HCT116 (cell line): ENCODE results near the gene DCP1A.

ENCODE experiments used
- ATF3 ChIP-seq: IDR thresholded peaks from 2 replicates; pipeline ENCODE4 v1.6.1; 2012
- CTCF ChIP-seq, 3 experiments: fragments of 200-600 bp in 1 of 3; sonication (generic) in 1 of 3; IDR thresholded peaks in 2 of 3; conservative IDR thresholded peaks in 1 of 3; 2 replicates each; pipeline ENCODE4 v1.5.1; 2012 to 2017; ENCODE audit warnings: low read depth in 2 of 3, low read length in 2 of 3, antibody characterized with exemption in 1 of 3, borderline replicate concordance in 1 of 3, control low read depth in 1 of 3, mild to moderate bottlenecking in 1 of 3, mixed read lengths in 1 of 3, mixed run types in 1 of 3, moderate library complexity in 1 of 3; ENCODE audit not compliant: insufficient read depth in 1 of 3
- EZH2 ChIP-seq: fragments of 200-600 bp; sonication (generic); IDR thresholded peaks from 2 replicates; pipeline ENCODE4 v1.6.1; 2017; ENCODE audit warnings: antibody characterized with exemption, mixed run types
- POLR2A ChIP-seq: IDR thresholded peaks from 2 replicates; pipeline ENCODE4 v1.7.0; 2011; ENCODE audit warnings: borderline replicate concordance; ENCODE audit not compliant: insufficient read depth, insufficient read length; ENCODE audit errors: extremely low read depth
- POLR2AphosphoS5 ChIP-seq: IDR thresholded peaks from 2 replicates; pipeline ENCODE4 v1.6.1; 2011; ENCODE audit warnings: mild to moderate bottlenecking, low read depth, low read length, moderate library complexity
- YY1 ChIP-seq: IDR thresholded peaks from 2 replicates; pipeline ENCODE4 v1.6.1; 2011; ENCODE audit warnings: low read length, low read depth, moderate library complexity, mild to moderate bottlenecking; ENCODE audit not compliant: insufficient replicate concordance; ENCODE audit errors: extremely low read depth
- ZBTB33 ChIP-seq: IDR thresholded peaks from 2 replicates; pipeline ENCODE4 v1.6.1; 2011; ENCODE audit warnings: mild to moderate bottlenecking, low read length, moderate library complexity; ENCODE audit not compliant: insufficient replicate concordance; ENCODE audit errors: extremely low read depth

- TF ChIP-seq POLR2AphosphoS5 (no peak), CTCF (IDR thresholded peaks at IDR 0.05 in 2 of 3, conservative IDR thresholded peaks at IDR 0.05 in 1 of 3; ENCODE audit: borderline replicate concordance in 1 of 3, insufficient read depth in 1 of 3, low read depth in 2 of 3, low read length in 2 of 3) (no peak), YY1 (no peak), ZBTB33 (no peak), EZH2 (no peak), ATF3 (no peak), POLR2A (no peak)
Measured at GRCh38 chr3:53288214-53288613, 59.1 kb downstream of the DCP1A start.
